ENCODE results near the gene CSMD2.

The CSMD2 gene

DNA sequence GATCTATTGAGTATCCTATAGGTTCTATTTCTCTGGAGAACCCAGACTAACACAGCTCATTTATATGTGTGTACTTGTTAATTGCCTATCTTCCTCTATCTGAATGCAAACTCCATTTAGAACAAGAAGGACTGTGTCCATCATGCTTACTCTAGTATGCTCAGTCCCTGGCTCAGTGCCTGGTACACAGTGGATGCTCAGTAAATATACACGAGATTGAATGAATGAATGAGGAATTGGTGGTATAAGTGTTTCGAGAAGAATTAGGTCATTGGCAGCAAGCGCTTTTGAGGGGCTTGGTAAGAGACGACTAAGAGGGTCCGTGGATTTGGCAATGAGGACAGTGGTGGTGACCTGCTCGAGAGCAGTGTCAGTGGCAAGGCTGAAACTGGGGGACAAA, 112.5 kb downstream of the CSMD2 start:
- Histone ChIP-seq H3K4me1 (ENCODE audit: control insufficient read depth, insufficient read depth, low read depth, low read length) (no peaks in the 10 kb centered on the region), H3K4me3 (ENCODE audit: insufficient read depth in 1 of 2, low read depth in 1 of 2, low read length in 2 of 2) (no peak overlapping the region), H3K4me2 (ENCODE audit: low read length, poor library complexity, severe bottlenecking) (no peak overlapping the region), H3K18ac (ENCODE audit: low read depth in 1 of 2, low read length in 2 of 2) (no peak overlapping the region), H4K91ac (ENCODE audit: low read length) (no peak overlapping the region), H3K9me3 (ENCODE audit: control insufficient read depth, low read length) (peaks cover 14% of the 10 kb centered on the region), H3K79me1 (replicated peaks; ENCODE audit: low read length, poor library complexity, severe bottlenecking) (no peaks in the 10 kb centered on the region), H2BK5ac (ENCODE audit: low read depth, low read length, poor library complexity, severe bottlenecking) (no peak overlapping the region), H2BK12ac (ENCODE audit: low read length in 2 of 2) (no peak overlapping the region), H3K14ac (ENCODE audit: low read length in 2 of 2) (no peak overlapping the region), H3K27ac (ENCODE audit: low read length, poor library complexity, severe bottlenecking) (no peak overlapping the region), H3K27me3 (ENCODE audit: control insufficient read depth in 1 of 2, insufficient read depth in 1 of 2, low read length in 2 of 2) (no peaks in the 10 kb centered on the region), H3K36me3 (ENCODE audit: control insufficient read depth in 1 of 2, insufficient read depth in 2 of 2, low read depth in 1 of 2, low read length in 2 of 2) (no peaks in the 10 kb centered on the region), H3K23ac (ENCODE audit: low read length in 2 of 2) (no peak overlapping the region), H4K8ac (ENCODE audit: low read length) (no peak overlapping the region), H3K4ac (ENCODE audit: low read depth in 1 of 2, low read length in 2 of 2) (no peak overlapping the region), H2BK15ac (ENCODE audit: low read depth, poor library complexity, severe bottlenecking) (no peak overlapping the region), H3K9ac (ENCODE audit: low read length) (no peak overlapping the region), H2AFZ (ENCODE audit: low read depth, low read length) (no peak overlapping the region), H2AK5ac (ENCODE audit: low read length, severe bottlenecking) (no peak overlapping the region), H2BK120ac (ENCODE audit: low read depth, low read length) (no peak overlapping the region)
- no peak for DNase-seq
- WGBS: 73% methylated on average over 6 of the region's 6 CpGs

DNA sequence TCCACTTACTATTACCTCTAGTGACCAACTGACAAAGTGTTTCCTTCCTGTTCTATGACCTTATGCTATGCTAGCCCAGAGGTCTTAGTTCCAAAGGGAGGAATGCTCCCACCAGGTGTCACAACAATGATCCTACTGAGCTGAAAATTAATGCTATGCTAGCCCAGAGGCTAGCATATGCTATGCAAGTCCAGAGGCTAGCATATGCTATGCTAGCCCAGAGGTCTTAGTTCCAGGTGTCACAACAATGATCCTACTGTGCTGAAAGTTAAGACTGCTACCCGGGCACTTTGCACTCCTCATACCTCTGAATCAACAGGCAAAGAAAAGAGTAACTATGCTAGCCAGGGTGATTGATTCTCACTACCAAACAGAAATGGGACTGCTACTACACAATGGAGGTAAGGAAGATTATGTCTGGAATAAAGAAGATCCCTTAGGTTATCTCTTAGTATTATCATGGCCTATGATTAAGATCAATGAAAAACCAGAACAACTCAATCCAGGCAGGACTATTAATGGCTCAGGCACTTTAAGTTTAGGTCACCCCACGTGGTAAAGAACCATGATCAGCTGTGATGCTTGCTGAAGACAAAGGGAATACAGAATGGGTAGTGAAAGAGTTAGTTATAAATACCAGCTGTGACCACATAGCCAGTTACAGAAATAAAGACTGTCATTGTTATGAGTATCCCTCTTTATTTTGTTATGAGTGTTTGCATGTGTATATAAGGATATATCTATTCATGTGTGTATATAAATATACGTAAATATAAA, 114.1 kb downstream of the CSMD2 start:
- no peak overlapping the region for H3K4me2 ChIP-seq (ENCODE audit: low read length, poor library complexity, severe bottlenecking)
- no peaks in the 10 kb centered on the region for H3K36me3 ChIP-seq (ENCODE audit: control insufficient read depth in 1 of 2, insufficient read depth in 2 of 2, low read depth in 1 of 2, low read length in 2 of 2)
- H3K9ac ChIP-seq (ENCODE audit: low read length): no peak overlapping the region
- no peak overlapping the region for H4K91ac ChIP-seq (ENCODE audit: low read length)
- H3K9me3 ChIP-seq (ENCODE audit: control insufficient read depth, low read length): peaks cover 14% of the 10 kb centered on the region
- no peak overlapping the region for H3K14ac ChIP-seq (ENCODE audit: low read length in 2 of 2)
- H4K8ac ChIP-seq (ENCODE audit: low read length): no peak overlapping the region
- no peak overlapping the region for H3K23ac ChIP-seq (ENCODE audit: low read length in 2 of 2)
- H3K27ac ChIP-seq (ENCODE audit: low read length, poor library complexity, severe bottlenecking): no peak overlapping the region
- no peak overlapping the region for H3K4me3 ChIP-seq (ENCODE audit: insufficient read depth in 1 of 2, low read depth in 1 of 2, low read length in 2 of 2)
- H3K27me3 ChIP-seq (ENCODE audit: control insufficient read depth in 1 of 2, insufficient read depth in 1 of 2, low read length in 2 of 2): no peaks in the 10 kb centered on the region
- no peak overlapping the region for H2BK12ac ChIP-seq (ENCODE audit: low read length in 2 of 2)
- H2AK5ac ChIP-seq (ENCODE audit: low read length, severe bottlenecking): no peak overlapping the region
- no peaks in the 10 kb centered on the region for H3K79me1 ChIP-seq (replicated peaks; ENCODE audit: low read length, poor library complexity, severe bottlenecking)
- H3K18ac ChIP-seq (ENCODE audit: low read depth in 1 of 2, low read length in 2 of 2): no peak overlapping the region
- no peak overlapping the region for H2AFZ ChIP-seq (ENCODE audit: low read depth, low read length)
- no peaks in the 10 kb centered on the region for H3K4me1 ChIP-seq (ENCODE audit: control insufficient read depth, insufficient read depth, low read depth, low read length)
- H2BK5ac ChIP-seq (ENCODE audit: low read depth, low read length, poor library complexity, severe bottlenecking): no peak overlapping the region
- no peak overlapping the region for H2BK120ac ChIP-seq (ENCODE audit: low read depth, low read length)
- no peak for DNase-seq
- WGBS: 51% methylated on average over 2 of the region's 3 CpGs
- H2BK15ac ChIP-seq (ENCODE audit: low read depth, poor library complexity, severe bottlenecking): no peak overlapping the region
- H3K4ac ChIP-seq (ENCODE audit: low read depth in 1 of 2, low read length in 2 of 2): no peak overlapping the region

GRCh38 chr1:34049994-34050393, 115.0 kb downstream of the CSMD2 start:
- Histone ChIP-seq H3K9me3 (ENCODE audit: control insufficient read depth, low read length) (peaks cover 14% of the 10 kb centered on the region), H2BK12ac (ENCODE audit: low read length in 2 of 2) (no peak overlapping the region), H2AK5ac (ENCODE audit: low read length, severe bottlenecking) (no peak overlapping the region), H3K27me3 (ENCODE audit: control insufficient read depth in 1 of 2, insufficient read depth in 1 of 2, low read length in 2 of 2) (no peaks in the 10 kb centered on the region), H2BK5ac (ENCODE audit: low read depth, low read length, poor library complexity, severe bottlenecking) (no peak overlapping the region), H3K4me1 (ENCODE audit: control insufficient read depth, insufficient read depth, low read depth, low read length) (no peaks in the 10 kb centered on the region), H3K4me3 (ENCODE audit: insufficient read depth in 1 of 2, low read depth in 1 of 2, low read length in 2 of 2) (no peak overlapping the region), H3K4ac (ENCODE audit: low read depth in 1 of 2, low read length in 2 of 2) (no peak overlapping the region), H2BK120ac (ENCODE audit: low read depth, low read length) (no peak overlapping the region), H2AFZ (ENCODE audit: low read depth, low read length) (no peak overlapping the region), H3K4me2 (ENCODE audit: low read length, poor library complexity, severe bottlenecking) (no peak overlapping the region), H3K23ac (ENCODE audit: low read length in 2 of 2) (no peak overlapping the region), H3K36me3 (ENCODE audit: control insufficient read depth in 1 of 2, insufficient read depth in 2 of 2, low read depth in 1 of 2, low read length in 2 of 2) (no peaks in the 10 kb centered on the region), H3K18ac (ENCODE audit: low read depth in 1 of 2, low read length in 2 of 2) (no peak overlapping the region), H2BK15ac (ENCODE audit: low read depth, poor library complexity, severe bottlenecking) (no peak overlapping the region), H3K27ac (ENCODE audit: low read length, poor library complexity, severe bottlenecking) (no peak overlapping the region), H3K79me1 (replicated peaks; ENCODE audit: low read length, poor library complexity, severe bottlenecking) (no peaks in the 10 kb centered on the region), H4K91ac (ENCODE audit: low read length) (no peak overlapping the region), H4K8ac (ENCODE audit: low read length) (no peak overlapping the region), H3K14ac (ENCODE audit: low read length in 2 of 2) (no peak overlapping the region), H3K9ac (ENCODE audit: low read length) (no peak overlapping the region)
- 4% methylated on average over 1 of the region's 1 CpG for WGBS
- no peak for DNase-seq

- Histone ChIP-seq H3K27me3 (ENCODE audit: control insufficient read depth in 1 of 2, insufficient read depth in 1 of 2, low read length in 2 of 2) (no peaks in the 10 kb centered on the region), H3K79me1 (replicated peaks; ENCODE audit: low read length, poor library complexity, severe bottlenecking) (no peaks in the 10 kb centered on the region), H2BK120ac (ENCODE audit: low read depth, low read length) (no peak overlapping the region), H2BK15ac (ENCODE audit: low read depth, poor library complexity, severe bottlenecking) (no peak overlapping the region), H4K8ac (ENCODE audit: low read length) (no peak overlapping the region), H4K91ac (ENCODE audit: low read length) (no peak overlapping the region), H2AFZ (ENCODE audit: low read depth, low read length) (no peak overlapping the region), H2AK5ac (ENCODE audit: low read length, severe bottlenecking) (no peak overlapping the region), H3K9ac (ENCODE audit: low read length) (no peak overlapping the region), H3K36me3 (ENCODE audit: control insufficient read depth in 1 of 2, insufficient read depth in 2 of 2, low read depth in 1 of 2, low read length in 2 of 2) (no peaks in the 10 kb centered on the region), H2BK12ac (ENCODE audit: low read length in 2 of 2) (no peak overlapping the region), H3K4me2 (ENCODE audit: low read length, poor library complexity, severe bottlenecking) (no peak overlapping the region), H3K9me3 (ENCODE audit: control insufficient read depth, low read length) (peaks cover 14% of the 10 kb centered on the region), H3K27ac (ENCODE audit: low read length, poor library complexity, severe bottlenecking) (no peak overlapping the region), H3K14ac (ENCODE audit: low read length in 2 of 2) (no peak overlapping the region), H2BK5ac (ENCODE audit: low read depth, low read length, poor library complexity, severe bottlenecking) (no peak overlapping the region), H3K4me1 (ENCODE audit: control insufficient read depth, insufficient read depth, low read depth, low read length) (no peaks in the 10 kb centered on the region), H3K18ac (ENCODE audit: low read depth in 1 of 2, low read length in 2 of 2) (no peak overlapping the region), H3K4me3 (ENCODE audit: insufficient read depth in 1 of 2, low read depth in 1 of 2, low read length in 2 of 2) (no peak overlapping the region), H3K23ac (ENCODE audit: low read length in 2 of 2) (no peak overlapping the region), H3K4ac (ENCODE audit: low read depth in 1 of 2, low read length in 2 of 2) (no peak overlapping the region)
- no peak for DNase-seq
- WGBS: 63% methylated on average over 1 of the region's 2 CpGs
These were observed 115.6 kb downstream of the CSMD2 start for GRCh38 chr1:34049477-34049876.
